ENCODE results near the gene LGALSL. TPM values are rescaled to one million over a fixed set of nuclear protein-coding genes. Genes with fewer than 3 reads are reported as not detected.

The LGALSL gene
- total RNA-seq, 2 experiments from 2014 or later, result 3.2 to 4.5 TPM

- no peaks in the 10 kb centered on the region for H3K9me2 ChIP-seq (ENCODE audit: insufficient read depth, low read length)
- H3K9me3 ChIP-seq (ENCODE audit: low read length), result no peaks in the 10 kb centered on the region
- POLR2A ChIA-PET, result no interaction called here
- H3K27ac ChIP-seq (ENCODE audit: low read depth, low read length, poor library complexity, severe bottlenecking), result no peak overlapping the region
- no peak for DNase-seq (ENCODE audit: low spot score)
- TF ChIP-seq EZH2phosphoT487 (IDR thresholded peaks at IDR 0.05; ENCODE audit: borderline replicate concordance, low read depth, low read length), result no peak
- TF ChIP-seq, protein P1, sequence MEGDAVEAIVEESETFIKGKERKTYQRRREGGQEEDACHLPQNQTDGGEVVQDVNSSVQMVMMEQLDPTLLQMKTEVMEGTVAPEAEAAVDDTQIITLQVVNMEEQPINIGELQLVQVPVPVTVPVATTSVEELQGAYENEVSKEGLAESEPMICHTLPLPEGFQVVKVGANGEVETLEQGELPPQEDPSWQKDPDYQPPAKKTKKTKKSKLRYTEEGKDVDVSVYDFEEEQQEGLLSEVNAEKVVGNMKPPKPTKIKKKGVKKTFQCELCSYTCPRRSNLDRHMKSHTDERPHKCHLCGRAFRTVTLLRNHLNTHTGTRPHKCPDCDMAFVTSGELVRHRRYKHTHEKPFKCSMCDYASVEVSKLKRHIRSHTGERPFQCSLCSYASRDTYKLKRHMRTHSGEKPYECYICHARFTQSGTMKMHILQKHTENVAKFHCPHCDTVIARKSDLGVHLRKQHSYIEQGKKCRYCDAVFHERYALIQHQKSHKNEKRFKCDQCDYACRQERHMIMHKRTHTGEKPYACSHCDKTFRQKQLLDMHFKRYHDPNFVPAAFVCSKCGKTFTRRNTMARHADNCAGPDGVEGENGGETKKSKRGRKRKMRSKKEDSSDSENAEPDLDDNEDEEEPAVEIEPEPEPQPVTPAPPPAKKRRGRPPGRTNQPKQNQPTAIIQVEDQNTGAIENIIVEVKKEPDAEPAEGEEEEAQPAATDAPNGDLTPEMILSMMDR (conservative IDR thresholded peaks at IDR 0.05; ENCODE audit: low read length), result no peak
- no peaks in the 10 kb centered on the region for H3K4me1 ChIP-seq (ENCODE audit: insufficient read depth, low read length, poor library complexity, severe bottlenecking)
- BruUV-seq (replicated peaks), result no TSS peak
- CTCF ChIA-PET (ENCODE audit: unreplicated experiment), result interaction anchor here (0.6 kb wide), 1 partner anchor 10 kb away, joined by 4 read pairs; no protein-coding TSS in a partner anchor
- H3K4me2 ChIP-seq (ENCODE audit: low read length), result no peak overlapping the region
- H2AFZ ChIP-seq (ENCODE audit: low read length), result no peak overlapping the region
- H4K20me1 ChIP-seq (ENCODE audit: insufficient read depth, low read length), result no peaks in the 10 kb centered on the region
- intact Hi-C loops (cut with micrococcal nuclease; ENCODE audit: unreplicated experiment), result no loop called here
- no peaks in the 10 kb centered on the region for H3K79me2 ChIP-seq (ENCODE audit: insufficient read depth, low read depth, low read length)
- no peaks in the 10 kb centered on the region for H3K36me3 ChIP-seq (ENCODE audit: insufficient read depth, low read length)
- H3K4me3 ChIP-seq (ENCODE audit: low read depth, low read length, poor library complexity, severe bottlenecking), result no peak overlapping the region
Measured at GRCh38 chr2:64462940-64463700, 9.2 kb downstream of the LGALSL start.

DNA sequence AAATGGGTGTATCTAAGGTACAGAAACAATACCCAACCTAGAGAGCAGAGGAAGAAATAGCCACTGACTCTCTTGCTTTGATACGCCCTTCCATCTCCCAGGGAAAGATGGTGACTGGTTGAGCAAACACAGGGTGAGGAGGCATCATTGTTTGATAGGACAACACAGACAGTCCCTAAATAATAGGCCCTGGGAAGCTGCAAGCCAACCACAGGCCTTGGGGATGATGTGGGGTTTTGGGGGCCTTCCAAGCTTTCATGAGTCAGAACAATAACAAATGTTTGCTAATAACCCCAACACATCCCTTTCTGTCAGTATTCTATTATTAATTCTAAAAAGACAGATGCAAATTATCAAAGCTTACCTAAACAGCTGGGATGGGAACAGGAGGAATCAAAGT is 9.8 kb downstream of the LGALSL start:
- Histone ChIP-seq H3K79me2 (ENCODE audit: insufficient read depth, low read depth, low read length) (no peaks in the 10 kb centered on the region), H3K9me3 (ENCODE audit: low read length) (no peaks in the 10 kb centered on the region), H3K27ac (ENCODE audit: low read depth, low read length, poor library complexity, severe bottlenecking) (no peak overlapping the region), H2AFZ (ENCODE audit: low read length) (no peak overlapping the region), H3K4me2 (ENCODE audit: low read length) (no peak overlapping the region), H3K9me2 (ENCODE audit: insufficient read depth, low read length) (no peaks in the 10 kb centered on the region), H3K36me3 (ENCODE audit: insufficient read depth, low read length) (no peaks in the 10 kb centered on the region), H4K20me1 (ENCODE audit: insufficient read depth, low read length) (no peaks in the 10 kb centered on the region), H3K4me1 (ENCODE audit: insufficient read depth, low read length, poor library complexity, severe bottlenecking) (no peaks in the 10 kb centered on the region), H3K4me3 (ENCODE audit: low read depth, low read length, poor library complexity, severe bottlenecking) (no peak overlapping the region)
- POLR2A ChIA-PET, result interaction anchor here (0.6 kb wide), 1 partner anchor 8 kb away, joined by 3 read pairs; no protein-coding TSS in a partner anchor
- DNase-seq (ENCODE audit: low spot score), result no peak
- BruUV-seq (replicated peaks), result no TSS peak
- intact Hi-C loops (cut with micrococcal nuclease; ENCODE audit: unreplicated experiment), result no loop called here
- CTCF ChIA-PET (ENCODE audit: unreplicated experiment), result no interaction called here
- TF ChIP-seq, protein P1 (conservative IDR thresholded peaks at IDR 0.05; ENCODE audit: low read length), result no peak
- no peak for TF ChIP-seq EZH2phosphoT487 (IDR thresholded peaks at IDR 0.05; ENCODE audit: borderline replicate concordance, low read depth, low read length)

GRCh38 chr2:64466478-64467085 is 12.6 kb downstream of the LGALSL start:
- TF ChIP-seq EZH2phosphoT487 (IDR thresholded peaks at IDR 0.05; ENCODE audit: borderline replicate concordance, low read depth, low read length), result no peak
- TF ChIP-seq, protein P1 (conservative IDR thresholded peaks at IDR 0.05; ENCODE audit: low read length), result no peak
- no peak overlapping the region for H3K27ac ChIP-seq (ENCODE audit: low read depth, low read length, poor library complexity, severe bottlenecking)
- BruUV-seq (replicated peaks), result no TSS peak
- H3K4me3 ChIP-seq (ENCODE audit: low read depth, low read length, poor library complexity, severe bottlenecking), result no peak overlapping the region
- no peak for DNase-seq (ENCODE audit: low spot score)
- intact Hi-C loops (cut with micrococcal nuclease; ENCODE audit: unreplicated experiment), result no loop called here
- no peak overlapping the region for H2AFZ ChIP-seq (ENCODE audit: low read length)
- H4K20me1 ChIP-seq (ENCODE audit: insufficient read depth, low read length), result no peaks in the 10 kb centered on the region
- no peaks in the 10 kb centered on the region for H3K9me2 ChIP-seq (ENCODE audit: insufficient read depth, low read length)
- H3K4me1 ChIP-seq (ENCODE audit: insufficient read depth, low read length, poor library complexity, severe bottlenecking), result no peaks in the 10 kb centered on the region
- CTCF ChIA-PET (ENCODE audit: unreplicated experiment), result interaction anchor here (0.6 kb wide), 1 partner anchor 128 kb away, joined by 3 read pairs; no protein-coding TSS in a partner anchor
- H3K9me3 ChIP-seq (ENCODE audit: low read length), result no peaks in the 10 kb centered on the region
- POLR2A ChIA-PET, result interaction anchor here (0.6 to 1.0 kb wide), 3 partner anchors 9 to 48 kb away, joined by 3 to 5 read pairs (median 3); no protein-coding TSS in a partner anchor
- no peaks in the 10 kb centered on the region for H3K36me3 ChIP-seq (ENCODE audit: insufficient read depth, low read length)
- no peaks in the 10 kb centered on the region for H3K79me2 ChIP-seq (ENCODE audit: insufficient read depth, low read depth, low read length)
- H3K4me2 ChIP-seq (ENCODE audit: low read length), result no peak overlapping the region

Measured in OCI-LY7 (cell line).